GM06990 (cell line): ENCODE data around the gene TNRC6B.

ENCODE experiments used
- DNase-seq: peaks from one replicate; pipeline ENCODE4 v3.0.0-alpha.2; 2011; ENCODE audit not compliant: insufficient read length; ENCODE audit errors: extremely low read depth
- H3K27me3 ChIP-seq: replicated peaks from 2 replicates; pipeline ENCODE4 v1.6.0; 2011; ENCODE audit warnings: low read length; ENCODE audit not compliant: control insufficient read depth, insufficient read depth
- H3K36me3 ChIP-seq: 2 replicates; pipeline ENCODE4 v1.5.1; 2011; ENCODE audit warnings: low read length; ENCODE audit not compliant: control insufficient read depth, insufficient read depth
- H3K4me3 ChIP-seq: replicated peaks from 2 replicates; pipeline ENCODE4 v1.5.1; 2011; ENCODE audit warnings: low read depth, mild to moderate bottlenecking, control low read depth, low read length
- CTCF ChIP-seq: IDR thresholded peaks from 2 replicates; pipeline ENCODE4 v1.5.1; 2011; ENCODE audit warnings: low read length, control low read depth, mild to moderate bottlenecking, inconsistent platforms; ENCODE audit not compliant: insufficient read depth, poor library complexity, severe bottlenecking

The TNRC6B gene

DNA sequence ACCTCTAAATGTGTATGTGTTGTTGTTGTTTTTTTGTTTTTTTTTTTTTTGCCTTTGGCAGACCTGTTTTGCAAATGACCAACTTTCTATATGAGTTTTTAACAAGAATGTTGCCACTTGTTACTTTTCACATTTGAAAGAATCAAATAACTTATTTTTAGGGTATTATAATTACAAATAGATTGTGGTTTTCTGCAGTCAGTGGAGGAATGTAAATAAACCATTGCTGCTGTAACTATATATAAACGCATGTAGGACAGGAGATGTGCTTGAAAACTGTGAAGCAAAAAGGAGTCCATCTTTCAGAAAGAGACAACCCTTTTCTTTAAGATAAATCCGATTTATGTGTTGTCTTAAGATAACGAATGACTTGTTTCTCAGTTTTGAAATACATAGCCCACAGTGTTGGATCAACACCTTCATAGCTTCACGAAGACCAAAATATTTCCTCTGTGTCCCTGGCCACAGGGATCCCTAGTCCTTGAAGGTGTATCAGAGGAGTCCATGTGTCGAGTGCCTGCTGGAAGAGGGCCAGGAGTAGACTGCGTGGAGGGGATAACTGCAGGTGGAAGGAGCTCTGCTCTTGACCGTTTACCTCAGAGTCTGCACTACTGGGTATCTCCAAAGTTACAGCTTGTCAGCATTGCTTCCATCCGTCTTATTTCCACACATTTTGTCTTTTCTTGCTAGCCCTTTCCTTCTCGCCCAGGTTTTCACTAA is 24.7 kb downstream of the TNRC6B start:
- H3K4me3 ChIP-seq = no peak overlapping the region
- no peaks in the 10 kb centered on the region for H3K27me3 ChIP-seq
- H3K36me3 ChIP-seq = no peaks in the 10 kb centered on the region
- TF ChIP-seq CTCF = no peak
- DNase-seq = no peak

GRCh38 chr22:40203572-40203971 is 25.8 kb downstream of the TNRC6B start:
- Histone ChIP-seq H3K4me3 (no peak overlapping the region), H3K27me3 (no peaks in the 10 kb centered on the region), H3K36me3 (no peaks in the 10 kb centered on the region)
- TF ChIP-seq CTCF = no peak
- no peak for DNase-seq

GRCh38 chr22:40204321-40205116 is 26.8 kb downstream of the TNRC6B start:
- DNase-seq = no peak
- Histone ChIP-seq H3K4me3 (no peak overlapping the region), H3K27me3 (no peaks in the 10 kb centered on the region), H3K36me3 (no peaks in the 10 kb centered on the region)
- TF ChIP-seq CTCF = no peak

- TF ChIP-seq CTCF = no peak
- no peaks in the 10 kb centered on the region for H3K27me3 ChIP-seq
- H3K36me3 ChIP-seq = no peaks in the 10 kb centered on the region
- no peak overlapping the region for H3K4me3 ChIP-seq
- DNase-seq = no peak
Observed at GRCh38 chr22:40206561-40206960, 28.8 kb downstream of the TNRC6B start.

DNA sequence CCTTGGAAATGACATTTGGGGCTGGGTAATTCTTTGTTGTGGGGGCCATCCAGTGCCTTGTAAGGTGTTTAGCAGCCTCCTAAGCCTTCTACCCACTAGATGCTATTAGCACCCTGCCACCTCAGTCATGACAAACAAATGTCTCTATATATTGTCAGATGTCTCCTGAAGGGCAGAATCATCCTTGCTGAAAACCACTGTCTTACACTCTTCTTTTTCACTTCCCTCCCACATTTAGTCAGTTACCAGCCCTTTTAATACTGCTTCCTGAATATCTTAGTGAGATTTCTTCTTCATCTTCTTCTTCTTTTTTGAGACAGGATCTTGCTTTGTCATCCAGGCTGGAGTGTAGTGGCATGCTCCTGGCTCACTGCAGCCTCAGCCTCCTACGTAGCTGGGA is 33.1 kb downstream of the TNRC6B start:
- peak; percentile 56 for DNase-seq

More for the DNA sequence above, 33.1 kb downstream of the TNRC6B start:
- no peak for TF ChIP-seq CTCF
- no peaks in the 10 kb centered on the region for H3K36me3 ChIP-seq
- no peaks in the 10 kb centered on the region for H3K27me3 ChIP-seq
- H3K4me3 ChIP-seq = no peak overlapping the region; the same call in 1 of the 2 replicates
